ENCODE data around the gene HPCAL1. TPM values are rescaled to one million over a fixed set of nuclear protein-coding genes. Genes with fewer than 3 reads are reported as not detected.
"Not testable (repeated sequence)": the region's sequence is repeated elsewhere in the genome, so short reads cannot be mapped to it uniquely, and the experiment has no call there.

Gene HPCAL1
- total RNA-seq, 1 donor from 2014 or later: 34.6 TPM

- H3K27ac Mint-ChIP-seq (ENCODE audit: unreplicated experiment): no peak overlapping the region
- TF ChIP-seq CTCF (IDR thresholded peaks at IDR 0.05; ENCODE audit: unreplicated experiment): no peak
- no peaks in the 10 kb centered on the region for H3K9me3 Mint-ChIP-seq (ENCODE audit: unreplicated experiment)
- DNase-seq (ENCODE audit: low spot score): no peak
- peaks cover 4% of the 10 kb centered on the region for H3K36me3 Mint-ChIP-seq (ENCODE audit: low read depth, unreplicated experiment)
- H3K27me3 Mint-ChIP-seq (ENCODE audit: unreplicated experiment): peaks cover 13% of the 10 kb centered on the region
- no peak overlapping the region for H3K4me3 Mint-ChIP-seq (ENCODE audit: unreplicated experiment)
- no peaks in the 10 kb centered on the region for H3K4me1 Mint-ChIP-seq (ENCODE audit: unreplicated experiment)
Observed at GRCh38 chr2:10453905-10454298, 151.2 kb downstream of the HPCAL1 start.

GRCh38 chr2:10454505-10454904 lies 151.8 kb downstream of the HPCAL1 start:
- TF ChIP-seq CTCF (IDR thresholded peaks at IDR 0.05; ENCODE audit: unreplicated experiment): no peak
- Mint-ChIP-seq H3K27me3 (ENCODE audit: unreplicated experiment) (peaks cover 11% of the 10 kb centered on the region), H3K9me3 (ENCODE audit: unreplicated experiment) (no peaks in the 10 kb centered on the region), H3K4me3 (ENCODE audit: unreplicated experiment) (no peak overlapping the region), H3K4me1 (ENCODE audit: unreplicated experiment) (no peaks in the 10 kb centered on the region), H3K27ac (ENCODE audit: unreplicated experiment) (no peak overlapping the region), H3K36me3 (ENCODE audit: low read depth, unreplicated experiment) (peaks cover 4% of the 10 kb centered on the region)
- no peak for DNase-seq (ENCODE audit: low spot score)

- not testable (repeated sequence) for H3K27me3 Mint-ChIP-seq (ENCODE audit: unreplicated experiment); H3K27ac Mint-ChIP-seq (ENCODE audit: unreplicated experiment); H3K4me1 Mint-ChIP-seq (ENCODE audit: unreplicated experiment); H3K4me3 Mint-ChIP-seq (ENCODE audit: unreplicated experiment); DNase-seq (ENCODE audit: low spot score); H3K9me3 Mint-ChIP-seq (ENCODE audit: unreplicated experiment); H3K36me3 Mint-ChIP-seq (ENCODE audit: low read depth, unreplicated experiment)
Observed at GRCh38 chr2:10457195-10457594, 154.5 kb downstream of the HPCAL1 start.

DNA sequence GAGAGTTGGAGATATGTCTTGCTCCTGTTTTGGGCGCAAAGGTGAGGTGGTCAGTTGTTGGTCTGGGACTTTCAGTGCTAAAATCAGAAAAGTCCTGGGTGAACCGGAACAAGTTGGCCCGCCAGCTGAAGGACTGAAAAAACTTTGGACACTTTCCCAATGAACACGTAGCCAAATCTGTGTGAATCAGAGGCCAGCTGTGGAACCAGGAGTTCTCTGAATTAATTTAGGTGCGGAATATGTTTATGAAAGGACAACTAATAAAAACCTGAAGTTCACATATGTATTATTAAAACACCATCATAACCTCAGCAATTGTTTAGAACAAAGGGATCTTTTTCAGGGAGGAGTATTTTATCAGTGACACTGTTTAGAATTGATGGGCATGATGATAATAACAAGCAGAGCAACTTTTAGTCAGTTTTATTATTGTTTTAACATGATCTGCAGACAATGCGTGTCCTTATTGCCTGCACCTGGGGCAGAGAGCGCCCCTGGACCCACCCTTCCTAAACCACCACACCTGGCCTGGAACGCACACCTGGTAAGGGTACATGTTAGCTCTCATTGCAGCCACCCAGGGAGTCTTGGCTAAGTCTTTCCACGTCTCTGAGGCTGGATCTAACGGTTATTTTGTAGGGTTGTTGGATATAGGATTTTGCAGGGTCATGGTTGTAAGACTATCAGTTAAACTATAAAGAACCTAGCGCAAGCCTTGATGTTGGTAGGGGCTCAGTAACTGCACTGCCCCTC lies 155.3 kb downstream of the HPCAL1 start:
- Mint-ChIP-seq H3K4me1 (ENCODE audit: unreplicated experiment) (no peaks in the 10 kb centered on the region), H3K9me3 (ENCODE audit: unreplicated experiment) (no peaks in the 10 kb centered on the region), H3K27me3 (ENCODE audit: unreplicated experiment) (peaks cover 8% of the 10 kb centered on the region), H3K4me3 (ENCODE audit: unreplicated experiment) (no peak overlapping the region), H3K27ac (ENCODE audit: unreplicated experiment) (no peak overlapping the region), H3K36me3 (ENCODE audit: low read depth, unreplicated experiment) (peaks cover 4% of the 10 kb centered on the region)
- no peak for DNase-seq (ENCODE audit: low spot score)
- TF ChIP-seq CTCF (IDR thresholded peaks at IDR 0.05; ENCODE audit: unreplicated experiment): no peak

DNA sequence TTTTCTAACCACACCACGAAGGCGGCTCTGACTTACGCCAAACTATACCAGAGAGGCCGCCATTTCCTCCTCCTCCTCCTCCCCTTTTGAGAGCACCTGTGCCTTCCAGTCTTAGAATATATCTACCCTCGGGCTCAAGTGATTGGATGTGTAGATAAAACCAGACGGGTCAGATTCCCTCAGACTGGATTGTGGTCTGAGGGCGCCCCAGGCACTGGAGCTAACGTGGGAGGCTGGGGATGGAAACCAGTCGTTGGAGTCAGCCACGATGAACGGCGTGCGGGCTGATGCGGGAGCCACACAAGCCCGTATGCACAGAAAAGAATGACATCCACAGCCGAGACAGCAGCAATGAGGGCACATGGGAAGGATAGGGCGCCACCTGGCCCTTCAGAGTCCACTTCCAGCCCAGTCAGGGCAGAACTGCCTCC lies 157.7 kb downstream of the HPCAL1 start:
- no peaks in the 10 kb centered on the region for H3K9me3 Mint-ChIP-seq (ENCODE audit: unreplicated experiment)
- H3K27me3 Mint-ChIP-seq (ENCODE audit: unreplicated experiment): peaks cover 6% of the 10 kb centered on the region
- no peak for DNase-seq (ENCODE audit: low spot score)
- H3K4me1 Mint-ChIP-seq (ENCODE audit: unreplicated experiment): no peaks in the 10 kb centered on the region
- H3K4me3 Mint-ChIP-seq (ENCODE audit: unreplicated experiment): no peak overlapping the region
- no peak for TF ChIP-seq CTCF (IDR thresholded peaks at IDR 0.05; ENCODE audit: unreplicated experiment)
- H3K27ac Mint-ChIP-seq (ENCODE audit: unreplicated experiment): no peak overlapping the region
- peaks cover 4% of the 10 kb centered on the region for H3K36me3 Mint-ChIP-seq (ENCODE audit: low read depth, unreplicated experiment)

All from endothelial cell (in vitro differentiated cells).